Upper lobe of left lung (tissue), 6 donors: Measurements from ENCODE around the gene PTP4A1. TPM values are rescaled to one million over a fixed set of nuclear protein-coding genes. Genes with fewer than 3 reads are reported as not detected.

ENCODE experiments used
- ATAC-seq, 2 donors: fragments of 200-7000 bp; cut with Tn5 transposase; one replicate each; pipeline ENCODE4 v1.9.1; 2022; ENCODE audit warnings: mild to moderate bottlenecking in 2 of 2, moderate library complexity in 2 of 2; ENCODE audit not compliant: low FRiP score in 2 of 2
- DNase-seq, 2 donors: peaks; one replicate each; pipeline ENCODE4 v3.0.0-alpha.2; 2019 to 2020
- H3K27ac ChIP-seq, 4 donors: fragments of 200-600 bp; sonication (generic); one replicate each; pipeline ENCODE4 v1.5.1; 2016 to 2019
- H3K27me3 ChIP-seq, 4 donors: fragments of 200-600 bp; sonication (generic); one replicate each; pipeline ENCODE4 v1.5.1; 2017 to 2019
- H3K36me3 ChIP-seq, 4 donors: fragments of 200-600 bp; sonication (generic); one replicate each; pipeline ENCODE4 v1.5.1; 2016 to 2019
- H3K4me1 ChIP-seq, 4 donors: fragments of 200-600 bp; sonication (generic); one replicate each; pipeline ENCODE4 v1.5.1; 2018 to 2019
- H3K4me3 ChIP-seq, 4 donors: fragments of 200-600 bp; sonication (generic); one replicate each; pipeline ENCODE4 v1.5.1; 2017 to 2019; ENCODE audit warnings: mild to moderate bottlenecking in 2 of 4, moderate library complexity in 1 of 4
- H3K9me3 ChIP-seq, 4 donors: fragments of 200-600 bp; sonication (generic); one replicate each; pipeline ENCODE4 v1.5.1; 2018 to 2019
- EP300 ChIP-seq, 4 donors: sonication (generic); formaldehyde crosslinking; IDR thresholded peaks; one replicate each; pipeline ENCODE4 v1.5.1; 2017; ENCODE audit warnings: antibody characterized with exemption in 4 of 4, control low read depth in 2 of 4
- POLR2A ChIP-seq, 4 donors: fragments of 450-650 bp; IDR thresholded peaks; one replicate each; pipeline ENCODE4 v1.5.1; 2016 to 2017; ENCODE audit warnings: antibody characterized with exemption in 4 of 4, mild to moderate bottlenecking in 2 of 4
- POLR2AphosphoS5 ChIP-seq, 2 donors: sonication (generic); formaldehyde crosslinking; IDR thresholded peaks; one replicate each; pipeline ENCODE4 v1.5.1; 2017; ENCODE audit warnings: antibody characterized with exemption in 2 of 2
- WGBS, 2 donors: methylation state at CpG; one replicate each; pipeline ENCODE4 v1.1.5; 2017 to 2018; 5-methylcytosine and 5-hydroxymethylcytosine counted together
- total RNA-seq, 6 donors: library from RNA; depleted of rRNA in 4 of 6; stranded (reverse); fragments of >200 nt in 4 of 6; gene quantifications; one replicate each; pipeline versions ENCODE4 v1.1.0 to v1.2.1, GENCODE V29; 2016 to 2021
- TF ChIP-seq, protein P1 (sequence below), 6 experiments: fragments of 450-650 bp in 4 of 6; fragments of 200-600 bp in 2 of 6; sonication (generic) in 2 of 6; IDR thresholded peaks; one replicate each; pipeline ENCODE4 v1.5.1; 2016 to 2019; ENCODE audit warnings: antibody characterized with exemption in 6 of 6
- donor health status: DM: no; HTN: no; CAD: no; lungs with moderate emphysema.
- donor health status: DM: no; HTN: yes; CAD: no; lungs with severe emphysema.

The PTP4A1 gene
- total RNA-seq, 6 donors from 2014 or later: 5.2 to 134 (median 57.9) TPM

DNA sequence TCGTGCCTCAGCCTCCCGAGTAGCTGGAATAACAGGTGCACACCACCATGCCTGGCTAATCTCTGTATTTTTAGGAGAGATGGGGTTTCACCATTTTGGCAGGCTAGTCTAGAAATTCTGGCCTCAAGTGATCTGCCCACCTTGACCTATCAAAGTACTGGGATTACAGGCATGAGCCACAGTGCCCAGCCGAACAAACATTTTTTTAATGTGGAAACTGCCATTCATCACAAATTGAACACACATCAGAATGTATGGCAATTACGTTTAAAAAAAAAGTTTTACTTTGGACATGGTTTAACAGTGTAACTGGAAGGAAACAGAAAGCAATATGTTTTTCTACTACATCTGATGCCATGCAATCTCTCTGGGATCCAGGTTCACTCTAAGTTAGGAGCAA lies 38.3 kb upstream of the PTP4A1 start:
- Histone ChIP-seq H3K9me3 (no peaks in the 10 kb centered on the region), H3K27ac (no peak overlapping the region), H3K27me3 (no peaks in the 10 kb centered on the region), H3K36me3 (no peaks in the 10 kb centered on the region), H3K4me1 (peaks cover 0 to 3% (median 0%) of the 10 kb centered on the region in 4 donors), H3K4me3 (no peak overlapping the region)
- DNase-seq: no peak
- TF ChIP-seq POLR2A (IDR thresholded peaks at IDR 0.05) (no peak), POLR2AphosphoS5 (IDR thresholded peaks at IDR 0.05) (no peak), EP300 (IDR thresholded peaks at IDR 0.05) (no peak)
- TF ChIP-seq, protein P1, sequence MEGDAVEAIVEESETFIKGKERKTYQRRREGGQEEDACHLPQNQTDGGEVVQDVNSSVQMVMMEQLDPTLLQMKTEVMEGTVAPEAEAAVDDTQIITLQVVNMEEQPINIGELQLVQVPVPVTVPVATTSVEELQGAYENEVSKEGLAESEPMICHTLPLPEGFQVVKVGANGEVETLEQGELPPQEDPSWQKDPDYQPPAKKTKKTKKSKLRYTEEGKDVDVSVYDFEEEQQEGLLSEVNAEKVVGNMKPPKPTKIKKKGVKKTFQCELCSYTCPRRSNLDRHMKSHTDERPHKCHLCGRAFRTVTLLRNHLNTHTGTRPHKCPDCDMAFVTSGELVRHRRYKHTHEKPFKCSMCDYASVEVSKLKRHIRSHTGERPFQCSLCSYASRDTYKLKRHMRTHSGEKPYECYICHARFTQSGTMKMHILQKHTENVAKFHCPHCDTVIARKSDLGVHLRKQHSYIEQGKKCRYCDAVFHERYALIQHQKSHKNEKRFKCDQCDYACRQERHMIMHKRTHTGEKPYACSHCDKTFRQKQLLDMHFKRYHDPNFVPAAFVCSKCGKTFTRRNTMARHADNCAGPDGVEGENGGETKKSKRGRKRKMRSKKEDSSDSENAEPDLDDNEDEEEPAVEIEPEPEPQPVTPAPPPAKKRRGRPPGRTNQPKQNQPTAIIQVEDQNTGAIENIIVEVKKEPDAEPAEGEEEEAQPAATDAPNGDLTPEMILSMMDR (IDR thresholded peaks at IDR 0.05): no peak
- WGBS, 2 donors: 89 to 98% methylated on average over 4 of the region's 4 CpGs
- no peak for ATAC-seq

DNA sequence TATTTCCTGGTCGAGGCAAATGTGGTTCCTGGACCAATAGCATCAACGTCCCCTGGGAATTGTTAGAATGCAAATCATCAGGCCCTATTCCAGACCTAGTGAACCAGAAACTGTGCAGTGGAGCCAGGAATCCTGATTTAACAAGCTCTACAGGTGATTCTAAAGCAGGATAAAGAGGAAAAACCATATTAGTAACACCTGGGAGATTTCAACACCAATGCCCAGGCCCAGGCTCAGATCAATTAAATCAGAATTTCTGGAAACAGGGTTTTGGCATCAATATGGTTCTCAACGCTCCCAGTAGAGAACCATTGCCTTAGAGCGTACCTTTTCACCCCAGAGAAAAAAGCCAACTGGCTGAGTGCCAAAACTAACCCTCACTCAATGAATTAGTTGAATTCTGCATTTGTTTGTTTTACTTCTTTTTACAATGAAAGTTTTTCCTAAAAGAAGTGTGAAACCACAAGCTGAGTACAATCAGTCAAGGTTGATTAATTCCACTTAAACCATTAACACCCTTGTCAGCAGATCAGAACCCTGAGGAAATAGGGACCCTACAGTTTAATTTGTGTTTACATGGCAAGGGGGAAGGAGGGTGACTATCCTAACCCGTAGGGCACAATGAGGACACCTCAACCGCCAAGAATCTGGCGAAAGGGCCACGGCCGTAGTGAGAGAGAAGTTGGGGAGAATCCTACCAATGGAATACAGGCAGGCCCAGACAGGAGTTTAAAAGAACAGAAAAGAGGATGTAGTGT lies 34.9 kb upstream of the PTP4A1 start:
- DNase-seq (no peak), ATAC-seq (no peak)
- no peaks in the 10 kb centered on the region for H3K9me3 ChIP-seq
- no peaks in the 10 kb centered on the region for H3K4me1 ChIP-seq
- H3K27ac ChIP-seq: no peak overlapping the region
- 41 to 64% methylated on average over 9 of the region's 9 CpGs for WGBS, 2 donors
- TF ChIP-seq EP300 (IDR thresholded peaks at IDR 0.05) (no peak), POLR2A (IDR thresholded peaks at IDR 0.05) (no peak), POLR2AphosphoS5 (IDR thresholded peaks at IDR 0.05) (no peak)
- TF ChIP-seq, protein P1 (IDR thresholded peaks at IDR 0.05): no peak
- H3K4me3 ChIP-seq: no peak overlapping the region
- no peaks in the 10 kb centered on the region for H3K36me3 ChIP-seq
- H3K27me3 ChIP-seq: no peaks in the 10 kb centered on the region

DNA sequence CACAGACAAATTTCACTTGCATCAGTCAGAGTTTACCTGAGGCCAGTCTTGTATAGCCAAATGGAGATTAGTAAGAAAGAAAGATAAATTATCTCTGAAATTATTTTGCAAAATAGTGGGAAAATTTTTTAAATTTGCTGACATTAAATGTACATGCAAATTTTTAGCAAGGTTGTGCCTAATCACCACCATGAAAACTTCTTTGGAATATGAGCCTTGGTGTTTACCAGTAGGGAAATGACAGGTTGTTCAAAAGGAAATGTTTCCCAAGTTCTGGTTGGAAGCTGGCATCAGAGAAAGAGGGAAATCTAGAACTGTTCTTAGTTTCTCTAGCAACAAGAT lies 34.4 kb upstream of the PTP4A1 start:
- Histone ChIP-seq H3K4me3 (no peak overlapping the region), H3K36me3 (no peaks in the 10 kb centered on the region), H3K27ac (no peak overlapping the region), H3K4me1 (no peaks in the 10 kb centered on the region), H3K9me3 (no peaks in the 10 kb centered on the region), H3K27me3 (no peaks in the 10 kb centered on the region)
- ATAC-seq (no peak), DNase-seq (no peak)
- TF ChIP-seq, protein P1 (IDR thresholded peaks at IDR 0.05): no peak
- TF ChIP-seq POLR2AphosphoS5 (IDR thresholded peaks at IDR 0.05) (no peak), POLR2A (IDR thresholded peaks at IDR 0.05) (no peak), EP300 (IDR thresholded peaks at IDR 0.05) (no peak)

DNA sequence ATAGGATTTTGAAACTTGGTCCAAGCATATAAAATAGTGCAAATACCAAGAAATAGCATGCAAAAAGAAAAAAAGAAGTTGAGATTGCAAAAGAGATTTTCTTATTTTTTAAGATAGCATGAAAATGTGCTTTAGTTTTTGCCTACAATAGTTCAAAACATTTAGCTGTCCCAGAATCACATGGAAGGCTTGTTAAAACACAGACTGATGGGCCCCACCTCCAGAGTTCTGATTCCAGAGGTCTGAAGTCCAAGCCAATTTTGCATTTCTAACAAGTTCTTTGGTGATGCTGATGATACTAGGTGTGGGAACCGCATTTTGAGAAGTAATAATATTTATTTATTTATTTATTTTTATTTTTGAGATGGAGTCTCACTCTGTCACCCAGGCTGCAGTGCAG lies 33.7 kb upstream of the PTP4A1 start:
- Histone ChIP-seq H3K36me3 (no peaks in the 10 kb centered on the region), H3K9me3 (no peaks in the 10 kb centered on the region), H3K4me1 (no peaks in the 10 kb centered on the region), H3K4me3 (no peak overlapping the region), H3K27ac (no peak overlapping the region), H3K27me3 (no peaks in the 10 kb centered on the region)
- WGBS, 2 donors: 89 to 91% methylated on average over 1 of the region's 1 CpG
- no peak for TF ChIP-seq POLR2AphosphoS5 (IDR thresholded peaks at IDR 0.05)
- no peak for TF ChIP-seq EP300 (IDR thresholded peaks at IDR 0.05)
- TF ChIP-seq POLR2A (IDR thresholded peaks at IDR 0.05): no peak
- TF ChIP-seq, protein P1 (IDR thresholded peaks at IDR 0.05): no peak
- no peak for DNase-seq
- no peak for ATAC-seq

DNA sequence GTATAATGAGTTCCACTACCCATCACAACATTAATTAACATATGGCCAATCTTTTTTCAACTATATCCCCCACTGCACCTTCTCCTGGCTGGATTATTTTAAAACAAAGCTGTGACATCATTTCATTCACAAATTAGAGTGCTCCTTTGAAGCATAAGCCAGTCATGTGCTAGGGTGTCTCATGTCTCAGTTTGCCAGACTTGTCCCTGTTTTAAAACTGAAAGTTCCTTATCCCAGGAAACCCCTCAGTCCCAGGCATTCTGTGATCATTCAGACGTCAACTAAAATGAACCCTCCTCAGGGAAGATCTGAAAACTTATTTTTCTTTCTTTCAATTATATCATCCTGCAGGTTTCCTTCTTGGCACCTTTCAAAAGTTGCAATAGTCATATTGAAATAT lies 29.3 kb upstream of the PTP4A1 start:
- WGBS, 2 donors: 57 to 69% methylated on average over 1 of the region's 1 CpG
- Histone ChIP-seq H3K9me3 (no peaks in the 10 kb centered on the region), H3K27me3 (no peaks in the 10 kb centered on the region), H3K36me3 (no peaks in the 10 kb centered on the region), H3K4me1 (no peaks in the 10 kb centered on the region), H3K4me3 (no peak overlapping the region), H3K27ac (no peak overlapping the region)
- DNase-seq: no peak
- TF ChIP-seq POLR2A (IDR thresholded peaks at IDR 0.05) (no peak), EP300 (IDR thresholded peaks at IDR 0.05) (no peak), POLR2AphosphoS5 (IDR thresholded peaks at IDR 0.05) (no peak)
- TF ChIP-seq, protein P1 (IDR thresholded peaks at IDR 0.05): no peak
- no peak for ATAC-seq
